WI38 (cell line): ENCODE measurements around the gene VSIG4.

Experiments
- H3K4me3 ChIP-seq: 2 replicates; pipeline ENCODE4 v1.5.1; 2011; ENCODE audit warnings: low read depth, mild to moderate bottlenecking, control low read depth, low read length
- TF ChIP-seq, protein P1 (sequence below): IDR thresholded peaks from 2 replicates; pipeline ENCODE4 v1.5.1; 2012; ENCODE audit warnings: low read depth, mild to moderate bottlenecking, control low read depth, low read length

VSIG4 gene

DNA sequence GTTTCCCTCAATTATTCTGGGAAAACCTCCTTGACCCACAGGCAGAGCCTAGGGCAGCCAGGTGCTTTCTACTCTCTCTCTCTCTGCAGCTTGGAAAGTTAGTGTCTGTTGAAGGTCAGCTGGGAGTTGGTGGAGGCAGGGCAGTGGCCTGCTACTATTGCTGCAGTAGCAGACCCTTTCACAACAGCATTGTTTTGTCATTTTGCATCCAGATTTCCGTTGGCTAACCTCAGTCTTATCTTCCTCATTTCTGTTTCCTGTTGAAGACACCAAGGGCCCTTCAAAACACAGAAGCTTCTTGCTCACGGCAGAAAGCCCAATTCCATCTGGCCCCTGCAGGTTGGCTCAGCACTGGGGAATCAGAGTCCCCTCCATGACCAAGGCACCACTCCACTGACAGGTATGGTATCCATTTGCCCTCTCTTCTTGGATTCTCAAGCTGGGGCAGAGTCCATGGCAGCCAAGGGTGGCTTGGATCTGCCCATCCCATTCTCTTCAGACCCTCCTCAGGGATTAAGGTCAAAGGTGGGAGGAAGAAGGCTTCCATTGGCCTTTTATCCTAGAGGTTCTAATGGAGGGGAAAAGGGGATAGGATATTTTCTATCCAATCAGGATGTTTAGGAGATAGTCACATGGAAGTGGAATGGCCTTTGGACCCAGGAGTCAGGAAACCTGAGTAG, 24.6 kb downstream of the VSIG4 start:
- no peak overlapping the region for H3K4me3 ChIP-seq

DNA sequence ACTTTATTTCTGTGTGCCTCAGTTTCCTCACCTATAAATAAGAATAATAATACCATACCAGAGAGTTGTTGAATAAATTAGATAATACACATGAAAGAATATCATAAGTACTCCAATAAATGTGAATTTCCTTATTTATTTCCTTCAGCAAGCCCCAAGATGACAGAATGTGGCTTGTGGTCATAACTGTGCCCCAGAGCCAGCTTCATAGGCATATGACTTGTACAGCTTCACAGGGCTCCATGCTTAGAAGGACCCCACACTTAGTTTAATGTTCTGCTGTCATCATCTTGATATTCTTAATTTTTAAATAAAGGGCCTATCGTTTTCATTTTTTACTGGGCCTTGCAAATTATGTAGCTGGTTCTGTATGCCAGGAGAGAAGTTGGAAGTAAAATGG, 25.3 kb downstream of the VSIG4 start:
- H3K4me3 ChIP-seq: no peak overlapping the region
- TF ChIP-seq, protein P1, sequence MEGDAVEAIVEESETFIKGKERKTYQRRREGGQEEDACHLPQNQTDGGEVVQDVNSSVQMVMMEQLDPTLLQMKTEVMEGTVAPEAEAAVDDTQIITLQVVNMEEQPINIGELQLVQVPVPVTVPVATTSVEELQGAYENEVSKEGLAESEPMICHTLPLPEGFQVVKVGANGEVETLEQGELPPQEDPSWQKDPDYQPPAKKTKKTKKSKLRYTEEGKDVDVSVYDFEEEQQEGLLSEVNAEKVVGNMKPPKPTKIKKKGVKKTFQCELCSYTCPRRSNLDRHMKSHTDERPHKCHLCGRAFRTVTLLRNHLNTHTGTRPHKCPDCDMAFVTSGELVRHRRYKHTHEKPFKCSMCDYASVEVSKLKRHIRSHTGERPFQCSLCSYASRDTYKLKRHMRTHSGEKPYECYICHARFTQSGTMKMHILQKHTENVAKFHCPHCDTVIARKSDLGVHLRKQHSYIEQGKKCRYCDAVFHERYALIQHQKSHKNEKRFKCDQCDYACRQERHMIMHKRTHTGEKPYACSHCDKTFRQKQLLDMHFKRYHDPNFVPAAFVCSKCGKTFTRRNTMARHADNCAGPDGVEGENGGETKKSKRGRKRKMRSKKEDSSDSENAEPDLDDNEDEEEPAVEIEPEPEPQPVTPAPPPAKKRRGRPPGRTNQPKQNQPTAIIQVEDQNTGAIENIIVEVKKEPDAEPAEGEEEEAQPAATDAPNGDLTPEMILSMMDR: no peak

More for the DNA sequence above, 24.6 kb downstream of the VSIG4 start:
- TF ChIP-seq, protein P1: no peak

DNA sequence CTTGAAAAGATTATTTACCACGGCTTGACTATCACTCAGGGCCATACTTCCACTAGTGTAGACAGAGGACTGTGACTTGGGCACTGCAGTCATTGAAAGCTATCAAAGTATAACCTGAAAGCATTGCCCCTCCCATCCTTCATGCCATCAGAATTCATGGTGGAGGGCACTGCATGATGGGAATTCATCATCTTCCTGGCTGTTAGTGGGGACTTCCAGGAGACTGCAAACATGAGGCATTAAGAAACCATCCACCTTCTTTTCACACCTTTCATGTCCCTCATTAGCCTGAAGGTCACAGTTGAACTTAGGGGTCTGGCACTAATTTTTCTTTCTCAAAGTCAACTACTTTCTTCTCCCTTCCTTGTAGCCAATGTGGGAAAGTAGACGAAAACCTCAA, 25.8 kb downstream of the VSIG4 start:
- H3K4me3 ChIP-seq: no peak overlapping the region
- TF ChIP-seq, protein P1: no peak

DNA sequence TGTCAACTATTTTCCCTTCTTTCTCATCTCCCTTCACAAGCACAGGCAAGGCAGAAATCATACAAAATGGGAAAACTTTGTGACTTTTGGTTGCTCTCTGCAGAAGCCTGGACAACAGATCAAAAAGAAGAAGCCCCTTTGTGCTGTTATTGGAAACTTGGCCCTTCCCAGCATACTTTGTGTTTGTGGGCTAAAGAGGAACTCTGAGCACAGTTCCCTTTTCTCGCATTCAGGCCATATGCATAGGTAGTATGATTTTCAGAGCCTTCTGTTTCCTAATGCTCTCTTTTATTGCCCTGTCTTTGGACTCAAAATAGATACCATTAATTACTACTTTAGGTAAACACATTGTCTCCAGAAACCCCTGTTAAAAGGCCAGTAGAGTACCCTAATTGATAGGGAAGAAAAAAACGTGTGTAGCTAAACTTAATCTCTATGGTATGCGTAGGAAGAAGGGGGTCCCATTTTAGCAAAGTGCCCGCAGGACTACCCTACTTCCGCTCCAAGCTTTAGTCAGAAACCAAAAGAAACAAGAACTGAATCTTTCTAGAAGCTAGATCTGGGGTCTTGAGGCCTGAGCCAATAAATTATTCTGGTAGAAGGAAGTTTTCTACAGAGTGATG, 26.6 kb downstream of the VSIG4 start:
- TF ChIP-seq, protein P1: no peak
- H3K4me3 ChIP-seq: no peak overlapping the region

DNA sequence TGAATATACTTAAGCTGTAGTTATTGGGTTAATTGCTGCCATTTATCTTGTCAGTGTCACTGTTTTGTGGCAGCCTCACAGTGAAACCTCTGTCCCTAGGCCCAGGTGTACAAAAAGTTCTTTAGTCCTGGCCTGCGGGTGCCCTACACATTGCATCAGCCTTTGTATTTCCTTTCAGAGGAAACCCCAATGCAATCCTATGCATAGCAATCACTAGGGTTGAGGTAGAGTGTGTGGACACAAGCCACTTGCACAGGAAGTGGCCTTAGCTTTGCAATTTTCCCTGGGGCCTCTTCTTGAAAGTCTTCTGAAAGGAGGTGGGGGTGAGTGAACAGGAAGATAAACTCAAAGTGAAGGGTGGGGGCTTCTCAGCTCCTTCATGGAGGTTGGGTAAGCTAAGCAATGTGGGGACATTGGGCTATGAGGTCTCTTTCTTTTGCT, 27.8 kb downstream of the VSIG4 start:
- H3K4me3 ChIP-seq: no peak overlapping the region
- TF ChIP-seq, protein P1: no peak

DNA sequence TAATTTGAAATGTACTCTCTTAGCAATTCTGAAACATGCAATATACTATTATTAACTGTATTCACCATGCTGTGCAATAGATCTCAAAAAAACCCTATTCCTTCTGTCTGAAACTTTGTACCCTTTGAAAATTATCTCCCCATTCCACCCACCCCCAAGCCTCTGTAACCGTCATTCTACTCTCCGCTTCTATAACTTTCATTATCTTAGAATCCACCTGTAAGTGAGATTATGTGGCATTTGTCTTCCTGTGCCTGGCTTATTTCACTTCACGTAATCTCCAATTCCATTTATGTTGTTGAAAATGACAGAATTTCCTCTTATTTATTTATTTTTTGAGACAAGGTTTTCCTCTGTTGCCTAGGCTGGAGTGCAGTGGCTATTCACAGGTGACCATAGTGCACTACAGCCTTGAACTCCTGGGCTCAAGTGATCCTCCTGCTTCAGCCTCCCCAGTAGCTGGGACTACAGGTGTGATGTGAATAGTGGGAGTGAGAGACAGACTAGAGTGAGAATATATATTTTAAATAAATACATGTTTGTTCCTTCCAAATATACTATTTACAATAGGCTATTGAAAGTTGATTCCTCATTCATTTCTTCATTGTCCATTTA, 30.5 kb downstream of the VSIG4 start:
- TF ChIP-seq, protein P1: no peak
- no peak overlapping the region for H3K4me3 ChIP-seq
